HUES48 (cell line): ENCODE results near the gene KIAA1217.

Experiments
- H3K27ac ChIP-seq: one replicate; pipeline ENCODE4 v1.7.0; 2013; ENCODE audit warnings: low read depth, low read length, inconsistent platforms
- H3K27me3 ChIP-seq: 2 replicates; pipeline ENCODE4 v1.6.1; 2013; ENCODE audit warnings: mild to moderate bottlenecking, low read length; ENCODE audit not compliant: control insufficient read depth, insufficient read depth
- H3K36me3 ChIP-seq: 2 replicates; pipeline ENCODE4 v1.6.1; 2013; ENCODE audit warnings: low read length; ENCODE audit not compliant: control insufficient read depth, insufficient read depth
- H3K4me1 ChIP-seq: 2 replicates; pipeline ENCODE4 v1.6.1; 2013; ENCODE audit warnings: mild to moderate bottlenecking, low read length; ENCODE audit not compliant: control insufficient read depth, insufficient read depth
- H3K4me3 ChIP-seq: 2 replicates; pipeline ENCODE4 v1.5.1; 2013; ENCODE audit warnings: mild to moderate bottlenecking, low read depth, low read length
- H3K9ac ChIP-seq: 2 replicates; pipeline ENCODE4 v1.6.1; 2013; ENCODE audit warnings: mild to moderate bottlenecking, low read depth, low read length, moderate library complexity
- H3K9me3 ChIP-seq: 2 replicates; pipeline ENCODE4 v1.6.1; 2013; ENCODE audit warnings: low read length; ENCODE audit not compliant: control insufficient read depth, insufficient read depth

Gene KIAA1217

GRCh38 chr10:24261627-24262026 is 52.7 kb downstream of the KIAA1217 start:
- Histone ChIP-seq H3K4me3 (no peak overlapping the region), H3K9ac (no peak overlapping the region), H3K4me1 (peaks cover 13% of the 10 kb centered on the region), H3K27ac (no peak overlapping the region), H3K36me3 (no peaks in the 10 kb centered on the region), H3K9me3 (no peaks in the 10 kb centered on the region), H3K27me3 (no peaks in the 10 kb centered on the region)

GRCh38 chr10:24262929-24263590 is 54.1 kb downstream of the KIAA1217 start:
- no peak overlapping the region for H3K9ac ChIP-seq
- H3K27me3 ChIP-seq: no peaks in the 10 kb centered on the region
- peaks cover 6% of the 10 kb centered on the region for H3K4me1 ChIP-seq
- no peak overlapping the region for H3K4me3 ChIP-seq
- no peaks in the 10 kb centered on the region for H3K36me3 ChIP-seq
- H3K9me3 ChIP-seq: no peaks in the 10 kb centered on the region
- no peak overlapping the region for H3K27ac ChIP-seq

GRCh38 chr10:24269476-24269875 is 60.5 kb downstream of the KIAA1217 start:
- Histone ChIP-seq H3K9ac (no peak overlapping the region), H3K27me3 (no peaks in the 10 kb centered on the region)

GRCh38 chr10:24272374-24272773 is 63.4 kb downstream of the KIAA1217 start:
- H3K4me1 ChIP-seq: no peaks in the 10 kb centered on the region
- no peak overlapping the region for H3K27ac ChIP-seq
- no peak overlapping the region for H3K4me3 ChIP-seq
- no peaks in the 10 kb centered on the region for H3K36me3 ChIP-seq
- H3K9ac ChIP-seq: no peak overlapping the region
- H3K27me3 ChIP-seq: no peaks in the 10 kb centered on the region
- no peaks in the 10 kb centered on the region for H3K9me3 ChIP-seq

More at GRCh38 chr10:24269476-24269875, 60.5 kb downstream of the KIAA1217 start:
- no peak overlapping the region for H3K27ac ChIP-seq
- H3K36me3 ChIP-seq: no peaks in the 10 kb centered on the region
- H3K9me3 ChIP-seq: no peaks in the 10 kb centered on the region
- H3K4me3 ChIP-seq: no peak overlapping the region
- H3K4me1 ChIP-seq: no peaks in the 10 kb centered on the region

- no peak overlapping the region for H3K4me3 ChIP-seq
- 0 out of 2 replicates have a peak, but pooled peaks cover 3% of the 10 kb centered on the region for H3K9me3 ChIP-seq
- no peak overlapping the region for H3K9ac ChIP-seq
- no peaks in the 10 kb centered on the region for H3K27me3 ChIP-seq
- no peaks in the 10 kb centered on the region for H3K4me1 ChIP-seq
- no peak overlapping the region for H3K27ac ChIP-seq
- H3K36me3 ChIP-seq: no peaks in the 10 kb centered on the region
These were observed 68.3 kb downstream of the KIAA1217 start for GRCh38 chr10:24277277-24277676.

- Histone ChIP-seq H3K4me3 (no peak overlapping the region), H3K9me3 (0 out of 2 replicates have a peak, but pooled peaks cover 3% of the 10 kb centered on the region), H3K9ac (no peak overlapping the region), H3K27me3 (no peaks in the 10 kb centered on the region), H3K4me1 (no peaks in the 10 kb centered on the region), H3K27ac (no peak overlapping the region), H3K36me3 (no peaks in the 10 kb centered on the region)
These were observed 68.8 kb downstream of the KIAA1217 start for GRCh38 chr10:24277771-24278170.

GRCh38 chr10:24278176-24278889 is 69.4 kb downstream of the KIAA1217 start:
- Histone ChIP-seq H3K27ac (no peak overlapping the region), H3K36me3 (no peaks in the 10 kb centered on the region), H3K4me3 (no peak overlapping the region), H3K9ac (no peak overlapping the region), H3K27me3 (no peaks in the 10 kb centered on the region), H3K4me1 (no peaks in the 10 kb centered on the region), H3K9me3 (0 out of 2 replicates have a peak, but pooled peaks cover 3% of the 10 kb centered on the region)

GRCh38 chr10:24279166-24279565 is 70.2 kb downstream of the KIAA1217 start:
- Histone ChIP-seq H3K9ac (no peak overlapping the region), H3K27ac (no peak overlapping the region), H3K36me3 (no peaks in the 10 kb centered on the region), H3K9me3 (0 out of 2 replicates have a peak, but pooled peaks cover 3% of the 10 kb centered on the region), H3K4me3 (no peak overlapping the region), H3K4me1 (no peaks in the 10 kb centered on the region), H3K27me3 (no peaks in the 10 kb centered on the region)

GRCh38 chr10:24287559-24288195 is 78.7 kb downstream of the KIAA1217 start:
- Histone ChIP-seq H3K36me3 (peaks cover 6% of the 10 kb centered on the region; the same call in 1 of the 2 replicates), H3K4me3 (no peak overlapping the region), H3K4me1 (0 out of 2 replicates have a peak, but pooled peaks cover 4% of the 10 kb centered on the region), H3K9me3 (no peaks in the 10 kb centered on the region; the same call in 1 of the 2 replicates), H3K9ac (no peak overlapping the region), H3K27me3 (no peaks in the 10 kb centered on the region), H3K27ac (no peak overlapping the region)

GRCh38 chr10:24288581-24288980 is 79.6 kb downstream of the KIAA1217 start:
- H3K4me3 ChIP-seq: no peak overlapping the region
- no peak overlapping the region; the same call in 1 of the 2 replicates for H3K9ac ChIP-seq
- H3K27me3 ChIP-seq: no peaks in the 10 kb centered on the region
- H3K27ac ChIP-seq: no peak overlapping the region
- H3K4me1 ChIP-seq: 0 out of 2 replicates have a peak, but pooled peaks cover 4% of the 10 kb centered on the region
- H3K36me3 ChIP-seq: peaks cover 6% of the 10 kb centered on the region; the same call in 1 of the 2 replicates
- no peaks in the 10 kb centered on the region; the same call in 1 of the 2 replicates for H3K9me3 ChIP-seq
